Ishikawa (cell line): Measurements from ENCODE around the gene SMYD3.

Source experiments
- CEBPB ChIP-seq: IDR thresholded peaks from 2 replicates; pipeline ENCODE4 v1.6.1; 2012
- CREB1 ChIP-seq: IDR thresholded peaks from 2 replicates; pipeline ENCODE4 v1.6.1; 2012; ENCODE audit warnings: low read depth
- EGR1 ChIP-seq: IDR thresholded peaks from 2 replicates; pipeline ENCODE4 v1.6.1; 2012
- EP300 ChIP-seq: IDR thresholded peaks from 2 replicates; pipeline ENCODE4 v1.6.1; 2012; ENCODE audit warnings: borderline replicate concordance
- FOXM1 ChIP-seq: IDR thresholded peaks from 2 replicates; pipeline ENCODE4 v1.6.1; 2012; ENCODE audit warnings: low read depth, borderline replicate concordance
- MAX ChIP-seq: IDR thresholded peaks from 2 replicates; pipeline ENCODE4 v1.6.1; 2012
- NFIC ChIP-seq: IDR thresholded peaks from 2 replicates; pipeline ENCODE4 v1.6.1; 2012
- RAD21 ChIP-seq: IDR thresholded peaks from 2 replicates; pipeline ENCODE4 v1.6.1; 2012; ENCODE audit warnings: low read depth
- REST ChIP-seq: IDR thresholded peaks from 2 replicates; pipeline ENCODE4 v1.6.1; 2012; ENCODE audit warnings: low read depth, mild to moderate bottlenecking
- TAF1 ChIP-seq: IDR thresholded peaks from 2 replicates; pipeline ENCODE4 v1.6.1; 2012; ENCODE audit warnings: low read depth, mild to moderate bottlenecking
- TCF12 ChIP-seq: IDR thresholded peaks from 2 replicates; pipeline ENCODE4 v1.6.1; 2012; ENCODE audit warnings: low read depth
- TEAD4 ChIP-seq: IDR thresholded peaks from 2 replicates; pipeline ENCODE4 v1.6.1; 2012
- USF1 ChIP-seq: IDR thresholded peaks from 2 replicates; pipeline ENCODE4 v1.6.1; 2012
- YY1 ChIP-seq: IDR thresholded peaks from 2 replicates; pipeline ENCODE4 v1.6.1; 2012; ENCODE audit warnings: low read depth
- ZBTB7A ChIP-seq: IDR thresholded peaks from 2 replicates; pipeline ENCODE4 v1.6.1; 2012; ENCODE audit warnings: low read depth

Gene SMYD3

GRCh38 chr1:245770156-245770555, 736.9 kb downstream of the SMYD3 start:
- no peak for TF ChIP-seq FOXM1
- no peak for TF ChIP-seq RAD21
- TF ChIP-seq TAF1 = no peak
- TF ChIP-seq CREB1 = no peak
- no peak for TF ChIP-seq EP300
- no peak for TF ChIP-seq CEBPB
- TF ChIP-seq NFIC = no peak

GRCh38 chr1:245768596-245768995, 738.5 kb downstream of the SMYD3 start:
- no peak for TF ChIP-seq USF1
- no peak for TF ChIP-seq TCF12
- no peak for TF ChIP-seq TAF1
- no peak for TF ChIP-seq TEAD4
- no peak for TF ChIP-seq YY1
- TF ChIP-seq CREB1 = no peak
- no peak for TF ChIP-seq CEBPB
- no peak for TF ChIP-seq EGR1
- TF ChIP-seq EP300 = no peak
- TF ChIP-seq RAD21 = no peak
- no peak for TF ChIP-seq ZBTB7A
- TF ChIP-seq NFIC = no peak
- TF ChIP-seq MAX = no peak
- TF ChIP-seq REST = no peak
- no peak for TF ChIP-seq FOXM1

GRCh38 chr1:245765230-245766000, 741.7 kb downstream of the SMYD3 start:
- TF ChIP-seq EP300 (0 out of 2 replicates have a peak, but pooled peaks have one; percentile 42), CEBPB (no peak)

- TF ChIP-seq FOXM1 (no peak), TCF12 (no peak), RAD21 (no peak), EP300 (no peak), TEAD4 (no peak), TAF1 (no peak), EGR1 (no peak), USF1 (no peak), NFIC (no peak), CEBPB (no peak), REST (no peak)
Observed at GRCh38 chr1:245763873-245764331, 743.2 kb downstream of the SMYD3 start.

- TF ChIP-seq TEAD4 (no peak), CREB1 (no peak), RAD21 (no peak)
Observed at GRCh38 chr1:245762396-245762910, 744.6 kb downstream of the SMYD3 start.

- no peak for TF ChIP-seq REST
- TF ChIP-seq USF1 = no peak
- TF ChIP-seq EGR1 = no peak
- no peak for TF ChIP-seq MAX
- TF ChIP-seq ZBTB7A = no peak
- no peak for TF ChIP-seq EP300
- TF ChIP-seq TAF1 = no peak
- no peak for TF ChIP-seq RAD21
- no peak for TF ChIP-seq CREB1
- TF ChIP-seq YY1 = no peak
- no peak for TF ChIP-seq TEAD4
- TF ChIP-seq CEBPB = no peak
- no peak for TF ChIP-seq NFIC
- no peak for TF ChIP-seq FOXM1
- TF ChIP-seq TCF12 = no peak
Observed at GRCh38 chr1:245760301-245760700, 746.8 kb downstream of the SMYD3 start.
